Stomach (tissue), 4 donors: Measurements from ENCODE around the gene RSPH6A.

ENCODE experiments used
- POLR2A ChIP-seq, 4 donors: fragments of 450-650 bp; IDR thresholded peaks; one replicate each; pipeline ENCODE4 v1.6.1; 2016; ENCODE audit warnings: antibody characterized with exemption in 4 of 4, control low read depth in 2 of 4, mild to moderate bottlenecking in 1 of 4, moderate library complexity in 1 of 4
- POLR2AphosphoS5 ChIP-seq, 3 donors: sonication (generic); formaldehyde crosslinking; IDR thresholded peaks; one replicate each; pipeline ENCODE4 v1.6.1; 2016; ENCODE audit warnings: antibody characterized with exemption in 3 of 3
- TF ChIP-seq, protein P1 (sequence below), 7 experiments: fragments of 450-650 bp in 4 of 7; fragments of 200-600 bp in 3 of 7; sonication (generic) in 3 of 7; IDR thresholded peaks; one replicate each; pipeline ENCODE4 v1.5.1; 2016 to 2019; ENCODE audit warnings: antibody characterized with exemption in 7 of 7, control low read depth in 2 of 7, mild to moderate bottlenecking in 1 of 7

DNA sequence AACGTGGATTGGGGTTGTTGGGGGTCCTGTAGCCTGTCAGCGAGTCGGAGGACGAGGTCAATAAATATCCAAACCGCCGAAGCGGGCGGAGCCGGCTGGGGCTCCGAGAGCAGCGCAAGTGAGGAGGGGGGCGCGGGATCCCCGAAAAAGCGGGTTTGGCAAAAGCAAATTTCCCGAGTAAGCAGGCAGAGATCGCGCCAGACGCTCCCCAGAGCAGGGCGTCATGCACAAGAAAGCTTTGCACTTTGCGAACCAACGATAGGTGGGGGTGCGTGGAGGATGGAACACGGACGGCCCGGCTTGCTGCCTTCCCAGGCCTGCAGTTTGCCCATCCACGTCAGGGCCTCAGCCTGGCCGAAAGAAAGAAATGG is 45.3 kb downstream of the RSPH6A start:
- TF ChIP-seq, protein P1, sequence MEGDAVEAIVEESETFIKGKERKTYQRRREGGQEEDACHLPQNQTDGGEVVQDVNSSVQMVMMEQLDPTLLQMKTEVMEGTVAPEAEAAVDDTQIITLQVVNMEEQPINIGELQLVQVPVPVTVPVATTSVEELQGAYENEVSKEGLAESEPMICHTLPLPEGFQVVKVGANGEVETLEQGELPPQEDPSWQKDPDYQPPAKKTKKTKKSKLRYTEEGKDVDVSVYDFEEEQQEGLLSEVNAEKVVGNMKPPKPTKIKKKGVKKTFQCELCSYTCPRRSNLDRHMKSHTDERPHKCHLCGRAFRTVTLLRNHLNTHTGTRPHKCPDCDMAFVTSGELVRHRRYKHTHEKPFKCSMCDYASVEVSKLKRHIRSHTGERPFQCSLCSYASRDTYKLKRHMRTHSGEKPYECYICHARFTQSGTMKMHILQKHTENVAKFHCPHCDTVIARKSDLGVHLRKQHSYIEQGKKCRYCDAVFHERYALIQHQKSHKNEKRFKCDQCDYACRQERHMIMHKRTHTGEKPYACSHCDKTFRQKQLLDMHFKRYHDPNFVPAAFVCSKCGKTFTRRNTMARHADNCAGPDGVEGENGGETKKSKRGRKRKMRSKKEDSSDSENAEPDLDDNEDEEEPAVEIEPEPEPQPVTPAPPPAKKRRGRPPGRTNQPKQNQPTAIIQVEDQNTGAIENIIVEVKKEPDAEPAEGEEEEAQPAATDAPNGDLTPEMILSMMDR (IDR thresholded peaks at IDR 0.05) = no peak
- TF ChIP-seq POLR2AphosphoS5 (IDR thresholded peaks at IDR 0.05) (no peak), POLR2A (IDR thresholded peaks at IDR 0.05) (no peak)
